Measurements from ENCODE around the gene CBR1. TPM values are rescaled to one million over a fixed set of nuclear protein-coding genes. Genes with fewer than 3 reads are reported as not detected.

CBR1 gene
- total and polyA plus RNA-seq, 2 donors (not counting 3 experiments of a cell fraction or from before 2014, with no cell fraction given), result 41.3 to 124 TPM

DNA sequence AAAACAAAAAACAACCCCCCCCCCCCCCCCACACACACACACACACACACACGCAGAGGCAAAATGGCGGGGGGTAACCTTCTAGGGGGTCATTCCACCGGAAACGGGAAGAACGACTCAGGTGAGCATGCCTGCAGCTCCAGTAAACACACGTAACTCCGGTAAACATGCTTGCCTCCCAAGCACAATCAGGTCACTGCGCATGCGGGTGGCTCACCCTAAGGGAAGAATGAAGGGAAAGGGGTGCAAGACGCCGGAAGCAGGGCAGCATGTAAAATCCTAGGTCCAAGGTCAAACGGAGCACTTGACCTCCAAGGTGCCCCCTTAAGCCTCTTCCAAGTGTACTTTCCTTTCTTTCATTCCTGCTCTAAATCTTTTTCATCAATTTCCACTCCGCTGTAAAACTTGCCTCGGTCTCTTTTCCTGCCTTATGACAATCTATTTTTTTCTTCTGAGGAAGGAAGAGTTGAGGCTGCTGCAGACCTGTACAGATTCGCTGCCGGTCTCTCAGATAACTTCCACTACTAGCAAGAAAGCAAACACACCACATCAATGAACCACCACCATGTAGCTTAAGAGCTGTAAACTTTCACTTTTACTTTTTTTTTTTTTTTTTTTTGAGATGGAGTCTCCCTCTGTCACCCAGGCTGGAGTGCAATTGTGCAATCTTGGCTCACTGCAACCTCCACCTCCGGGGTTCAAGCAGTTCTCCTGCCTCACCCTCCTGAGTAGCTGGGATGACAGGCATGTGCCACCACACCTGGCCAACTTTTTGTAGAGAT lies 44.0 kb downstream of the CBR1 start:
- FAIRE-seq (no peak), DNase-seq (ENCODE audit: low read depth, low spot score) (no peak)
- ChIA-PET POLR2A (interaction anchor here (0.6 kb wide), 1 partner anchor 37 kb away, joined by 3 read pairs; no protein-coding TSS in a partner anchor), CTCF (interaction anchor here (0.7 to 3.3 kb wide), 8 partner anchors 10 to 1604 kb away, joined by 3 to 13 read pairs (median 4); no protein-coding TSS in a partner anchor)
- Histone ChIP-seq H3K9ac (replicated peaks; ENCODE audit: extremely low read depth, insufficient read depth, low read length) (no peak overlapping the region), H3K27me3 (ENCODE audit: control insufficient read depth in 2 of 2, insufficient read depth in 2 of 2, low read length in 2 of 2) (peaks cover 8 to 9% of the 10 kb centered on the region in 2 experiments), H3K4me3 (replicated peaks in 1 of 3; ENCODE audit: insufficient read depth in 1 of 3, low read depth in 1 of 3, low read length in 3 of 3) (no peak overlapping the region), H3K27ac (ENCODE audit: insufficient read depth, low read depth, low read length) (no peak overlapping the region), H4K20me1 (replicated peaks; ENCODE audit: control insufficient read depth, extremely low read depth, insufficient read depth, low read length) (no peaks in the 10 kb centered on the region), H3K9me1 (replicated peaks; ENCODE audit: control insufficient read depth, extremely low read depth, insufficient read depth, low read length) (no peaks in the 10 kb centered on the region), H3K36me3 (ENCODE audit: control insufficient read depth in 2 of 2, extremely low read depth in 1 of 2, insufficient read depth in 2 of 2, low read length in 2 of 2) (no peaks in the 10 kb centered on the region), H3K9me3 (replicated peaks; ENCODE audit: control insufficient read depth, insufficient read depth, low read length) (no peaks in the 10 kb centered on the region), H3K4me1 (ENCODE audit: control insufficient read depth, extremely low read depth, insufficient read depth, low read length) (no peaks in the 10 kb centered on the region), H3K79me2 (ENCODE audit: control insufficient read depth, insufficient read depth, low read length) (no peaks in the 10 kb centered on the region), H3K4me2 (ENCODE audit: insufficient read depth, low read length) (no peak overlapping the region), H2AFZ (ENCODE audit: low read depth, low read length) (no peak overlapping the region)
- intact Hi-C loops (cut with micrococcal nuclease), result loop anchor here (5.0 kb wide), 2 partner anchors 52 to 172 kb away; partner anchors contain the start of gene SETD4
- no TSS peak for BruUV-seq (replicated peaks)
- dilution Hi-C loops (cut with MboI; ENCODE audit: extremely low pct_ligation_motif_present, low sequenced_read_pairs), result no loop called here
- no peak for TF ChIP-seq GATA2 (IDR thresholded peaks at IDR 0.05; ENCODE audit: insufficient read depth, insufficient read length, low read depth, low read length)
- TF ChIP-seq MYC (IDR thresholded peaks at IDR 0.05; ENCODE audit: low read depth, low read length), result no peak
- no peak for TF ChIP-seq POLR2AphosphoS5 (IDR thresholded peaks at IDR 0.05; ENCODE audit: insufficient read depth, low read depth, low read length)
- no peak for TF ChIP-seq FOS (IDR thresholded peaks at IDR 0.05; ENCODE audit: borderline replicate concordance, insufficient read depth, low read length)
- TF ChIP-seq JUN (IDR thresholded peaks at IDR 0.05; ENCODE audit: borderline replicate concordance, insufficient read depth, insufficient read length, low read depth), result no peak
- TF ChIP-seq POLR2A (IDR thresholded peaks at IDR 0.05; ENCODE audit: low read depth, low read length), result no peak
- no peak for TF ChIP-seq EZH2 (IDR thresholded peaks at IDR 0.05; ENCODE audit: borderline replicate concordance, low read depth, low read length, severe bottlenecking)
- TF ChIP-seq, protein P1, sequence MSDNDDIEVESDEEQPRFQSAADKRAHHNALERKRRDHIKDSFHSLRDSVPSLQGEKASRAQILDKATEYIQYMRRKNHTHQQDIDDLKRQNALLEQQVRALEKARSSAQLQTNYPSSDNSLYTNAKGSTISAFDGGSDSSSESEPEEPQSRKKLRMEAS (IDR thresholded peaks at IDR 0.05; ENCODE audit: insufficient read depth, insufficient read length), result no peak
- TF ChIP-seq CTCF (IDR thresholded peaks at IDR 0.05; ENCODE audit: extremely low read depth in 1 of 2, insufficient read depth in 1 of 2, low read depth in 1 of 2, low read length in 2 of 2), result no peak

Measured in endothelial cell of umbilical vein (primary cell).